ENCODE measurements around the gene DHRS12. TPM values are rescaled to one million over a fixed set of nuclear protein-coding genes. Genes with fewer than 3 reads are reported as not detected.

DHRS12 gene
- total RNA-seq, 4 donors from 2014 or later: 11.8 to 22.2 (median 17.4) TPM

DNA sequence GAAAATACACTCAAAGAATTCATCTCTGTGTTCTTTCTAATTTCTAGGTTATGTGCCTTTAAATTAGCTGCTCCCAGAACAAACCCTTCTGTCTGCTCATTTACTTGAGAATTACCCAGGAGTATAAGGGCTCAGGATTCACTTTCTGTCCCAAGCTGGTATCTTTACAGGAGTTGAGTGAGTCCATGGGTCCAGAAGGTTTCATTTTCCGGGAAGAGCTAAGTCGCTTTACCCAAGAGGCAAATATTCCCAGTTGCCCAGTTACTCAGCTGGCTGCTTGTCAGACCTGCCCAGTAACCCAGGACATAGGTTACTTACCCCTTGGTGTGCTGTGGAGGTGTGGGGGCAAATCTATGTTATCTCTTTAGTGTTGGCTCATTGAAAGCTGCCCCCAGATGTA, 47.3 kb downstream of the DHRS12 start:
- DNase-seq (ENCODE audit: low spot score) (no peak), ATAC-seq (ENCODE audit: low FRiP score) (no peak)
- TF ChIP-seq, protein P1, sequence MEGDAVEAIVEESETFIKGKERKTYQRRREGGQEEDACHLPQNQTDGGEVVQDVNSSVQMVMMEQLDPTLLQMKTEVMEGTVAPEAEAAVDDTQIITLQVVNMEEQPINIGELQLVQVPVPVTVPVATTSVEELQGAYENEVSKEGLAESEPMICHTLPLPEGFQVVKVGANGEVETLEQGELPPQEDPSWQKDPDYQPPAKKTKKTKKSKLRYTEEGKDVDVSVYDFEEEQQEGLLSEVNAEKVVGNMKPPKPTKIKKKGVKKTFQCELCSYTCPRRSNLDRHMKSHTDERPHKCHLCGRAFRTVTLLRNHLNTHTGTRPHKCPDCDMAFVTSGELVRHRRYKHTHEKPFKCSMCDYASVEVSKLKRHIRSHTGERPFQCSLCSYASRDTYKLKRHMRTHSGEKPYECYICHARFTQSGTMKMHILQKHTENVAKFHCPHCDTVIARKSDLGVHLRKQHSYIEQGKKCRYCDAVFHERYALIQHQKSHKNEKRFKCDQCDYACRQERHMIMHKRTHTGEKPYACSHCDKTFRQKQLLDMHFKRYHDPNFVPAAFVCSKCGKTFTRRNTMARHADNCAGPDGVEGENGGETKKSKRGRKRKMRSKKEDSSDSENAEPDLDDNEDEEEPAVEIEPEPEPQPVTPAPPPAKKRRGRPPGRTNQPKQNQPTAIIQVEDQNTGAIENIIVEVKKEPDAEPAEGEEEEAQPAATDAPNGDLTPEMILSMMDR (IDR thresholded peaks at IDR 0.05): no peak

GRCh38 chr13:51747438-51748434, 56.2 kb downstream of the DHRS12 start:
- no peak for DNase-seq (ENCODE audit: low spot score)
- TF ChIP-seq, protein P1 (IDR thresholded peaks at IDR 0.05): no peak

DNA sequence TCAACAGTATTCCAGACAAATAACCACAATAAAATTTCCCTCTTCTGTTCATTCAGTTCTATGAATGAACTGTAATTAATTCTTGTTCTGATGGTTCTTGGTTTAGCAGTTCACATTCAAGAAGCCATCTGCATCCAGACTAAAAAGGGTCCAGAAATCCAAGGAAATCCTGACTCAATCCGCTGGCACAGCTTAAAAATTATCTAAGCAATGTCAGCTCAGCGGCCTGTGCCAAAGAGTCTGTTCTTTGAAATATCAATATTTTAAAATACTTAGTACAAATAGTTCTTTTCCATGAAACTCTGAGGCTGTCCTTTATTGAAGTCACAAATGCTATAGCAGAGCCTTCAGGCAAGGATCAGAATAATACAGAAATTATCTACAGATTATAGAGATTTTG, 57.2 kb downstream of the DHRS12 start:
- no peak for DNase-seq (ENCODE audit: low spot score)
- TF ChIP-seq, protein P1 (IDR thresholded peaks at IDR 0.05): no peak
- no peak for ATAC-seq (ENCODE audit: low FRiP score)

More at GRCh38 chr13:51747438-51748434, 56.2 kb downstream of the DHRS12 start:
- ATAC-seq (ENCODE audit: low FRiP score): no peak

- ATAC-seq (ENCODE audit: low FRiP score): no peak
- TF ChIP-seq, protein P1 (IDR thresholded peaks at IDR 0.05): no peak
- DNase-seq (ENCODE audit: low spot score): no peak
Observed at GRCh38 chr13:51745243-51745642, 58.7 kb downstream of the DHRS12 start.

GRCh38 chr13:51742611-51743010, 61.4 kb downstream of the DHRS12 start:
- TF ChIP-seq, protein P1 (IDR thresholded peaks at IDR 0.05): no peak
- no peak for ATAC-seq (ENCODE audit: low FRiP score)

DNA sequence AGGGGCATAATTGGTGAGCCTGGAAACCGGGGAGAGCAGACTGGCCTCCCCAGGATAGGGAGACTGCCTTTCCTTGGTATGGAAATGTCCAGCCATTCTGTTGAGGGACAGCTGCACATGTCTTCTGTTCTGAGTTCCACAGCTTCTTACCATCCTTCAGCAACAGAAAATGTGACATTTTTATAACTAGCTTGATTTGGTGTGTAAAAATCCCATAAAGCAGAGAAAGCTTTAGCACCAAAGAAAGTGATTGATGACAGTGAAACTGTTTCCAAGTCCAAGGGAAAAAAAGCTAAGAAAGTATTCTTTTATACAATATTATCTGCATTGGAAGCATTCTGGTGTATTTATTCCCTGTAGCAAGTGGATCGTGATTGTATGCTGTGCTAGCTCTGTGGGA, 61.9 kb downstream of the DHRS12 start:
- ATAC-seq (ENCODE audit: low FRiP score) (no peak), DNase-seq (ENCODE audit: low spot score) (no peak)
- TF ChIP-seq, protein P1 (IDR thresholded peaks at IDR 0.05): no peak

More at GRCh38 chr13:51742611-51743010, 61.4 kb downstream of the DHRS12 start:
- DNase-seq (ENCODE audit: low spot score): no peak
